Muscle layer of duodenum (tissue), 2 donors: ENCODE measurements around the gene SPATA25.
A peak's percentile ranks its signal among the peaks of the same experiment; 100 is the strongest.

Experiments used
- H3K27ac ChIP-seq: one replicate; pipeline ENCODE4 v1.7.0; 2013; ENCODE audit warnings: mild to moderate bottlenecking, low read length
- H3K27me3 ChIP-seq: one replicate; pipeline ENCODE4 v1.7.0; 2013; ENCODE audit warnings: low read depth, mild to moderate bottlenecking, control low read depth, low read length
- H3K36me3 ChIP-seq, 2 donors: one replicate each; pipeline ENCODE4 v1.7.0; 2013; ENCODE audit warnings: low read length in 2 of 2, control low read depth in 1 of 2, mild to moderate bottlenecking in 1 of 2; ENCODE audit not compliant: insufficient read depth in 2 of 2, control insufficient read depth in 1 of 2
- H3K4me1 ChIP-seq, 2 donors: one replicate each; pipeline ENCODE4 v1.7.0; 2013; ENCODE audit warnings: low read length in 2 of 2, mild to moderate bottlenecking in 2 of 2, control low read depth in 1 of 2, moderate library complexity in 1 of 2; ENCODE audit not compliant: insufficient read depth in 2 of 2, control insufficient read depth in 1 of 2
- H3K4me3 ChIP-seq, 2 donors: one replicate each; pipeline ENCODE4 v1.7.0; 2013; ENCODE audit warnings: low read length in 2 of 2, low read depth in 1 of 2, mild to moderate bottlenecking in 1 of 2
- H3K9me3 ChIP-seq, 2 donors: one replicate each; pipeline ENCODE4 v1.7.0; 2013; ENCODE audit warnings: low read length in 2 of 2, control low read depth in 1 of 2, mild to moderate bottlenecking in 1 of 2; ENCODE audit not compliant: control insufficient read depth in 1 of 2
- donor health status: healthy.

The SPATA25 gene

GRCh38 chr20:45924391-45925261 lies 37.2 kb upstream of the SPATA25 start:
- no peaks in the 10 kb centered on the region for H3K36me3 ChIP-seq
- H3K4me1 ChIP-seq = peaks cover 2 to 11% of the 10 kb centered on the region in 2 donors
- peak overlapping the region; percentile 19 for H3K27ac ChIP-seq
- H3K27me3 ChIP-seq = no peaks in the 10 kb centered on the region
- H3K4me3 ChIP-seq = no peak overlapping the region
- no peaks in the 10 kb centered on the region for H3K9me3 ChIP-seq

GRCh38 chr20:45921337-45922189 lies 34.1 kb upstream of the SPATA25 start:
- H3K27ac ChIP-seq = no peak overlapping the region
- H3K27me3 ChIP-seq = no peaks in the 10 kb centered on the region
- H3K36me3 ChIP-seq = no peaks in the 10 kb centered on the region
- H3K4me3 ChIP-seq = no peak overlapping the region
- H3K4me1 ChIP-seq = peaks cover 5 to 23% of the 10 kb centered on the region in 2 donors
- no peaks in the 10 kb centered on the region for H3K9me3 ChIP-seq

- Histone ChIP-seq H3K27ac (peak overlapping the region; percentile 36), H3K4me1 (peaks cover 5 to 23% of the 10 kb centered on the region in 2 donors), H3K27me3 (no peaks in the 10 kb centered on the region), H3K4me3 (no peak overlapping the region), H3K9me3 (no peaks in the 10 kb centered on the region), H3K36me3 (no peaks in the 10 kb centered on the region)
Observed at GRCh38 chr20:45920462-45921336, 33.3 kb upstream of the SPATA25 start.

GRCh38 chr20:45919542-45920399 lies 32.3 kb upstream of the SPATA25 start:
- no peak overlapping the region for H3K4me3 ChIP-seq
- peaks cover 5 to 23% of the 10 kb centered on the region in 2 donors for H3K4me1 ChIP-seq
- H3K27ac ChIP-seq = peak overlapping the region; percentile 36

GRCh38 chr20:45918779-45919537 lies 31.5 kb upstream of the SPATA25 start:
- H3K36me3 ChIP-seq = no peaks in the 10 kb centered on the region
- H3K27ac ChIP-seq = peak overlapping the region; percentile 58
- H3K27me3 ChIP-seq = no peaks in the 10 kb centered on the region
- no peaks in the 10 kb centered on the region for H3K9me3 ChIP-seq
- peaks cover 5 to 19% of the 10 kb centered on the region in 2 donors for H3K4me1 ChIP-seq
- H3K4me3 ChIP-seq = no peak overlapping the region

More at GRCh38 chr20:45919542-45920399, 32.3 kb upstream of the SPATA25 start:
- H3K9me3 ChIP-seq = no peaks in the 10 kb centered on the region
- no peaks in the 10 kb centered on the region for H3K36me3 ChIP-seq
- H3K27me3 ChIP-seq = no peaks in the 10 kb centered on the region

GRCh38 chr20:45918182-45918737 lies 30.8 kb upstream of the SPATA25 start:
- no peaks in the 10 kb centered on the region for H3K27me3 ChIP-seq
- H3K27ac ChIP-seq = peak overlapping the region; percentile 58
- peaks cover 5 to 19% of the 10 kb centered on the region in 2 donors for H3K4me1 ChIP-seq

DNA sequence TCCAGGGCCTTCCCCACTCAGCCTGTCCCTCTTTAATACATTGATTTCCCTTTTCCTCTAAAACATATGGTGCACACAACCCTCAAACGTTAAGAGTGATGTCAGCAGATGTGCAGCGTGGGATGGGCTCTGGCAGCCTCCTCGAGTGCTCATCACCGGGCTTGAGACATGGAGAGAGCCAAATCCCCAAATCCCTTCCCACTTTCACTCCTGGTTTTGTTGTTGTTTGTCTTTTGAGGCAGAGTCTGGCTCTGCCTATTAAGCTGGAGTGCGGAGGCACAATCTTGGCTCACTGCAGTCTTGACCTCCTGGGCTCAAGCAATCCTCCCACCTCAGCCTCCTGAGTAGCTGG lies 30.3 kb upstream of the SPATA25 start:
- Histone ChIP-seq H3K4me1 (peaks cover 5 to 19% of the 10 kb centered on the region in 2 donors), H3K4me3 (no peak overlapping the region), H3K27ac (no peak overlapping the region)

More at GRCh38 chr20:45918182-45918737, 30.8 kb upstream of the SPATA25 start:
- no peaks in the 10 kb centered on the region for H3K9me3 ChIP-seq
- H3K36me3 ChIP-seq = no peaks in the 10 kb centered on the region
- no peak overlapping the region for H3K4me3 ChIP-seq

GRCh38 chr20:45913116-45913515 lies 25.7 kb upstream of the SPATA25 start:
- H3K36me3 ChIP-seq = no peaks in the 10 kb centered on the region
- H3K4me1 ChIP-seq = peaks cover 0 to 23% of the 10 kb centered on the region in 2 donors
- no peaks in the 10 kb centered on the region for H3K27me3 ChIP-seq
- H3K27ac ChIP-seq = no peak overlapping the region
- H3K4me3 ChIP-seq = no peak overlapping the region
- H3K9me3 ChIP-seq = no peaks in the 10 kb centered on the region

More for the DNA sequence above, 30.3 kb upstream of the SPATA25 start:
- H3K36me3 ChIP-seq = no peaks in the 10 kb centered on the region
- H3K27me3 ChIP-seq = no peaks in the 10 kb centered on the region
- no peaks in the 10 kb centered on the region for H3K9me3 ChIP-seq

DNA sequence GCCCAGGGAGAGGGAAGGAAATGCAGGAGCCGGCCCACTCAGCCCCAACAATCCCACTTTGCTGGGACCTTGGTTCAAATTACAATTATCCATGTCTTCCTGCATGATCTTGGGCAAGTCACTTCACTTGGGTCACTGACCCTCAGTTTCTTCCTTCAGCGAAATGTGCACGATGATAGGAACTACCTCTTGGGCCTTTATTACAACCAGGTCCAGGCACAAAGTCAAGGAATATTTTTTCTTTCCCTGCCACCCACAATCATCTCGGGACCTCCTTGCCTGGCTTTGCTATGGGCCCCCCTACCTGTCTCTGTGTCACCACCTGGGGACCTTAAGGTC lies 24.9 kb upstream of the SPATA25 start:
- H3K36me3 ChIP-seq = peaks cover 0 to 4% of the 10 kb centered on the region in 2 donors
- peak overlapping the region; percentile 72 to 84 for H3K4me3 ChIP-seq
- no peak overlapping the region for H3K27ac ChIP-seq
- H3K9me3 ChIP-seq = no peaks in the 10 kb centered on the region
- no peaks in the 10 kb centered on the region for H3K27me3 ChIP-seq
- H3K4me1 ChIP-seq = peaks cover 0 to 17% of the 10 kb centered on the region in 2 donors
